ENCODE data around the gene CHRNG. TPM values are rescaled to one million over a fixed set of nuclear protein-coding genes. Genes with fewer than 3 reads are reported as not detected.

Gene CHRNG
- total and polyA plus RNA-seq, 2 donors (not counting 1 experiment from before 2014, with no cell fraction given) = not detected

DNA sequence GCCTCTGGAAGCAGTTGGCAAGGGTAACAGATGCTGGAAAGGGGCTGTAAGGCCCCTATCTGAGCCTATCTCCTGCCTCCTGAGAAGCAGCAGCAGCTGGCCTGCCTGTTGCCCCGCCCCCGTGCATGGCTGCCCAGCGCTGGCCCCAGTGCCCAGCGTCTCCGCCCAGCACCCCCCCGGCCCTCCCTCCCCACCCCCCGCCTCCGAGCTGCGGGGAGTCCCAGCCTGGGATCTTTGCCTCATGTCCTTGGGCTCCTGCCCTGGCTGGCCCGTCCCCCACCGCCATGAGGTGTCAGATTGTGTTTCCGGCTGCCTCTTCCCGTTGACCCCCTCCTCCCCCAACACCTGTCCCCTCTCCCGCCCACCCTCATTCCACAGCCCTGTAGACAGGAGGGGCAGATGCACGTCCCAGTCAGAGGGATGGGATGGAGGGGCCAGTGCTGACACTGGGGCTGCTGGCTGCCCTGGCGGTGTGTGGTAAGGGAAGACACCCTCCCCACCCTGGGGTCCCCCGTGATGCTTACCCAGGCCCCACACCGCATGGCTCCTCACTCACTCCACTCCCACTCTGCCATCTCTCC is 13.6 kb upstream of the CHRNG start, which contains the start of gene CHRND:
Gene CHRND (plus strand): TSS at position 370 of the 581 bp plus-strand sequence. CDS start 56 bp downstream, at position 426.
- H3K36me3 ChIP-seq (ENCODE audit: control insufficient read depth, insufficient read depth, low read length) = no peaks in the 10 kb centered on the region
- H3K4me2 ChIP-seq (ENCODE audit: extremely low read depth, insufficient read depth, low read length) = no peak within 1 kb of the TSS
- peaks cover 15% of the 10 kb centered on the region for H3K27me3 ChIP-seq (ENCODE audit: control insufficient read depth, insufficient read depth, low read length)
- H3K4me3 ChIP-seq (replicated peaks in 1 of 4; ENCODE audit: control extremely low read depth in 1 of 4, insufficient read depth in 1 of 4, low read depth in 3 of 4, low read length in 4 of 4) = no peak within 1 kb of the TSS
- H3K9ac ChIP-seq (ENCODE audit: insufficient read depth, low read length) = no peak within 1 kb of the TSS
- H3K9me3 ChIP-seq (ENCODE audit: control insufficient read depth, insufficient read depth, low read depth, low read length) = no peaks in the 10 kb centered on the region
- TF ChIP-seq, protein P1, sequence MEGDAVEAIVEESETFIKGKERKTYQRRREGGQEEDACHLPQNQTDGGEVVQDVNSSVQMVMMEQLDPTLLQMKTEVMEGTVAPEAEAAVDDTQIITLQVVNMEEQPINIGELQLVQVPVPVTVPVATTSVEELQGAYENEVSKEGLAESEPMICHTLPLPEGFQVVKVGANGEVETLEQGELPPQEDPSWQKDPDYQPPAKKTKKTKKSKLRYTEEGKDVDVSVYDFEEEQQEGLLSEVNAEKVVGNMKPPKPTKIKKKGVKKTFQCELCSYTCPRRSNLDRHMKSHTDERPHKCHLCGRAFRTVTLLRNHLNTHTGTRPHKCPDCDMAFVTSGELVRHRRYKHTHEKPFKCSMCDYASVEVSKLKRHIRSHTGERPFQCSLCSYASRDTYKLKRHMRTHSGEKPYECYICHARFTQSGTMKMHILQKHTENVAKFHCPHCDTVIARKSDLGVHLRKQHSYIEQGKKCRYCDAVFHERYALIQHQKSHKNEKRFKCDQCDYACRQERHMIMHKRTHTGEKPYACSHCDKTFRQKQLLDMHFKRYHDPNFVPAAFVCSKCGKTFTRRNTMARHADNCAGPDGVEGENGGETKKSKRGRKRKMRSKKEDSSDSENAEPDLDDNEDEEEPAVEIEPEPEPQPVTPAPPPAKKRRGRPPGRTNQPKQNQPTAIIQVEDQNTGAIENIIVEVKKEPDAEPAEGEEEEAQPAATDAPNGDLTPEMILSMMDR (conservative IDR thresholded peaks at IDR 0.05 in 1 of 2, IDR thresholded peaks at IDR 0.05 in 1 of 2; ENCODE audit: low read depth in 1 of 2, low read length in 2 of 2) = no peak
- no peak for TF ChIP-seq EZH2 (IDR thresholded peaks at IDR 0.05; ENCODE audit: low read length, missing control alignments)
- H4K20me1 ChIP-seq (ENCODE audit: control insufficient read depth, extremely low read depth, insufficient read depth, low read length) = no peaks in the 10 kb centered on the region
- no peak within 1 kb of the TSS for H2AFZ ChIP-seq (ENCODE audit: low read length)
- H3K79me2 ChIP-seq (ENCODE audit: control insufficient read depth, insufficient read depth, low read length) = no peaks in the 10 kb centered on the region
- no peak within 1 kb of the TSS for H3K27ac ChIP-seq (ENCODE audit: insufficient read depth, low read length)
- no peak for DNase-seq (ENCODE audit: low read depth in 2 of 2)
- no peaks in the 10 kb centered on the region for H3K4me1 ChIP-seq (ENCODE audit: control insufficient read depth, extremely low read depth, insufficient read depth, low read length)

DNA sequence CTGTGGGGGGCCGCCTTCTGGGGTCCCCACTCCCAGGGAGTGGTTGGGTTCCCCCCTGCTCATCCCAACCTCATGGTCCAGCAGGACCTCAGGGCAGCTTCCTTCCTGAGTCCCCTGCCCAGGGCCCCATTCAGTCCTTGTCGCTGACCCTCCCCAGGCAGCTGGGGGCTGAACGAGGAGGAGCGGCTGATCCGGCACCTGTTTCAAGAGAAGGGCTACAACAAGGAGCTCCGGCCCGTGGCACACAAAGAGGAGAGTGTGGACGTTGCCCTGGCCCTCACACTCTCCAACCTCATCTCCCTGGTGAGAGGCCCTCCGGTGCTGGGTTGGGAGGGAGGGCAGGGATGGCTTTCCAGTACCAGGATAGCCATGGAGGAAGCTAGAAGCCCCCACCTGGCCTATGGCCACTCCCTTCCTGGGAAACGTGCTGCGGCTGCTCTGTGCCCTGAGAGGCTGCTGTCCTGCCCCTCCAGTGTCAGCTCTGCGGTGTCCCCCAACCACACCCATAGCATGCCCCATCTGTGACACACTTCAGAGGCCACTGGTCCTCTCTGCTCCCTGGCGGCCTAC is 13.0 kb upstream of the CHRNG start:
- no peak overlapping the region for H3K27ac ChIP-seq (ENCODE audit: insufficient read depth, low read length)
- no peak overlapping the region for H3K4me3 ChIP-seq (replicated peaks in 1 of 4; ENCODE audit: control extremely low read depth in 1 of 4, insufficient read depth in 1 of 4, low read depth in 3 of 4, low read length in 4 of 4)

DNA sequence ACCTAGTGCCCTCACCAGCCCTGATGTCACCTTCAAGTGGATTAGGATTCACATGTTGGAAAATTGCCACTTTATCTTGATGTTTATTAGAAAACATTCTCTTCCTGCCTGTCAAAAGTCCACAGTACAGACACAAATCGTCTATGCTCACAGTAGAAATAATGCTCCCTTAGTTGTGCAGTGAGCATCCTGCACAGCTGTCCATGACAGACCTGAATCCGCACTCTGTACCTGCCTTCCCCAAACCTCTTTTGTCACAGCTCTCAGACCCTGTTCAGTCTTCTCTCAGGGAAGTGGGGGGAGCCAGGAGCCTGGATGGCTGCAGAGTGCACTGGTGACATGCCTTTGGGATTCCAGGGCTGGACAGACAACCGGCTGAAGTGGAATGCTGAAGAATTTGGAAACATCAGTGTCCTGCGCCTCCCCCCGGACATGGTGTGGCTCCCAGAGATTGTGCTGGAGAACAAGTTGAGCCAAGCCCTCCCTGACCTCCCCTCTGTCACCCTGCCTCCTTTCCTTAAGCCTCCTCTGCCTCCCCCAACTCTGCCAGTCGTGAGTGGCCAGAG is 11.5 kb upstream of the CHRNG start:
- Histone ChIP-seq H3K4me2 (ENCODE audit: extremely low read depth, insufficient read depth, low read length) (no peak overlapping the region), H3K9ac (ENCODE audit: insufficient read depth, low read length) (no peak overlapping the region), H4K20me1 (ENCODE audit: control insufficient read depth, extremely low read depth, insufficient read depth, low read length) (no peaks in the 10 kb centered on the region), H3K79me2 (ENCODE audit: control insufficient read depth, insufficient read depth, low read length) (no peaks in the 10 kb centered on the region), H3K27me3 (ENCODE audit: control insufficient read depth, insufficient read depth, low read length) (peaks cover 10% of the 10 kb centered on the region), H3K27ac (ENCODE audit: insufficient read depth, low read length) (no peak overlapping the region), H3K4me3 (replicated peaks in 1 of 4; ENCODE audit: control extremely low read depth in 1 of 4, insufficient read depth in 1 of 4, low read depth in 3 of 4, low read length in 4 of 4) (no peak overlapping the region), H3K4me1 (ENCODE audit: control insufficient read depth, extremely low read depth, insufficient read depth, low read length) (no peaks in the 10 kb centered on the region), H3K9me3 (ENCODE audit: control insufficient read depth, insufficient read depth, low read depth, low read length) (no peaks in the 10 kb centered on the region), H3K36me3 (ENCODE audit: control insufficient read depth, insufficient read depth, low read length) (no peaks in the 10 kb centered on the region), H2AFZ (ENCODE audit: low read length) (no peak overlapping the region)
- TF ChIP-seq, protein P1 (conservative IDR thresholded peaks at IDR 0.05 in 1 of 2, IDR thresholded peaks at IDR 0.05 in 1 of 2; ENCODE audit: low read depth in 1 of 2, low read length in 2 of 2) = no peak
- no peak for TF ChIP-seq EZH2 (IDR thresholded peaks at IDR 0.05; ENCODE audit: low read length, missing control alignments)
- DNase-seq (ENCODE audit: low read depth in 2 of 2) = no peak

More for the DNA sequence above, 13.0 kb upstream of the CHRNG start:
- Histone ChIP-seq H2AFZ (ENCODE audit: low read length) (no peak overlapping the region), H3K4me2 (ENCODE audit: extremely low read depth, insufficient read depth, low read length) (no peak overlapping the region), H3K4me1 (ENCODE audit: control insufficient read depth, extremely low read depth, insufficient read depth, low read length) (no peaks in the 10 kb centered on the region), H3K9me3 (ENCODE audit: control insufficient read depth, insufficient read depth, low read depth, low read length) (no peaks in the 10 kb centered on the region), H3K27me3 (ENCODE audit: control insufficient read depth, insufficient read depth, low read length) (peaks cover 15% of the 10 kb centered on the region), H3K79me2 (ENCODE audit: control insufficient read depth, insufficient read depth, low read length) (no peaks in the 10 kb centered on the region), H3K36me3 (ENCODE audit: control insufficient read depth, insufficient read depth, low read length) (no peaks in the 10 kb centered on the region), H4K20me1 (ENCODE audit: control insufficient read depth, extremely low read depth, insufficient read depth, low read length) (no peaks in the 10 kb centered on the region), H3K9ac (ENCODE audit: insufficient read depth, low read length) (no peak overlapping the region)
- TF ChIP-seq, protein P1 (conservative IDR thresholded peaks at IDR 0.05 in 1 of 2, IDR thresholded peaks at IDR 0.05 in 1 of 2; ENCODE audit: low read depth in 1 of 2, low read length in 2 of 2) = no peak
- TF ChIP-seq EZH2 (IDR thresholded peaks at IDR 0.05; ENCODE audit: low read length, missing control alignments) = no peak
- DNase-seq (ENCODE audit: low read depth in 2 of 2) = no peak
